Measurements from ENCODE around the gene LRPPRC. TPM values are rescaled to one million over a fixed set of nuclear protein-coding genes. Genes with fewer than 3 reads are reported as not detected.

Gene LRPPRC
- total and polyA plus RNA-seq, 2 experiments from 2014 or later: 163 to 200 TPM

GRCh38 chr2:43897492-43897891, 98.3 kb downstream of the LRPPRC start:
- ATAC-seq (no peak), DNase-seq (ENCODE audit: low spot score) (no peak)
- H3K4me3 ChIP-seq: no peak overlapping the region
- H3K27me3 ChIP-seq (ENCODE audit: insufficient read depth): no peaks in the 10 kb centered on the region
- H3F3A ChIP-seq (replicated peaks; ENCODE audit: low read depth): peaks cover 5% of the 10 kb centered on the region; the same call in 1 of the 2 replicates
- no peak overlapping the region for H3K27ac ChIP-seq (ENCODE audit: low read depth)
- no peak for TF ChIP-seq EZH2phosphoT487 (IDR thresholded peaks at IDR 0.05; ENCODE audit: unreplicated experiment)
- H3K36me3 ChIP-seq (ENCODE audit: insufficient read depth): peaks cover 52% of the 10 kb centered on the region
- no peaks in the 10 kb centered on the region for H3K9me3 Mint-ChIP-seq
- no peak overlapping the region for H2AFZ ChIP-seq
- no peaks in the 10 kb centered on the region for H3K9me2 ChIP-seq (ENCODE audit: insufficient read depth)
- no peaks in the 10 kb centered on the region for H3K79me2 ChIP-seq (replicated peaks; ENCODE audit: insufficient read depth)
- H3K4me1 ChIP-seq (ENCODE audit: insufficient read depth): no peaks in the 10 kb centered on the region
- peaks cover 3% of the 10 kb centered on the region; the same call in 1 of the 3 replicates for H3K4me1 Mint-ChIP-seq
- H3K4me3 Mint-ChIP-seq: no peak overlapping the region
- H3K27ac Mint-ChIP-seq: no peak overlapping the region; the same call in 1 of the 2 replicates
- H3K27me3 Mint-ChIP-seq (ENCODE audit: insufficient read depth, low read depth, poor library complexity): peaks cover 5% of the 10 kb centered on the region
- H3K4me2 ChIP-seq: no peak overlapping the region
- H4K20me1 ChIP-seq (replicated peaks; ENCODE audit: insufficient read depth): peaks cover 10% of the 10 kb centered on the region; the same call in 1 of the 2 replicates
- peaks cover 80% of the 10 kb centered on the region for H3K36me3 Mint-ChIP-seq (ENCODE audit: low read depth)

DNA sequence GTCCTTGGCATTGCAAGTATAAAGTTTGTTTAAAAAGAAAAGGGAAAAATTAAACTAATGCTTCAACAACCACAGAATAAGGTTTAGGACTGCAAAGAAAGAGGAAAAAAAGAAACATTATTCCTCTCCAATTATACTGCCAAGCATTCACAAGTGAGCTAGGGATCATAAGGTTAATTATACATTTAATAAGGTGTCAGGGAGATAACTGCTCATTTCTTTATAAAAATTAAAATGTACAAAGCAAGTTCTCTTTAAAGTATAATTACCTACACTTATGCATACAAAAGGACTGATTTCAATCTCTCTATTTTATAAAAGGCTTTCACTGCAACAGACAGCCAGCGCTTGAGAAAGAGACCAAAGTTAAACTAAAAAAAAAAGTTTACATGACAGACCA, 98.9 kb downstream of the LRPPRC start:
- Histone ChIP-seq H3K27me3 (ENCODE audit: insufficient read depth) (no peaks in the 10 kb centered on the region), H2AFZ (no peak overlapping the region), H3K27ac (ENCODE audit: low read depth) (no peak overlapping the region), H4K20me1 (replicated peaks; ENCODE audit: insufficient read depth) (peaks cover 10% of the 10 kb centered on the region; the same call in 1 of the 2 replicates), H3K4me2 (no peak overlapping the region), H3F3A (replicated peaks; ENCODE audit: low read depth) (peaks cover 5% of the 10 kb centered on the region; the same call in 1 of the 2 replicates), H3K9me2 (ENCODE audit: insufficient read depth) (no peaks in the 10 kb centered on the region), H3K79me2 (replicated peaks; ENCODE audit: insufficient read depth) (no peaks in the 10 kb centered on the region), H3K4me3 (no peak overlapping the region), H3K36me3 (ENCODE audit: insufficient read depth) (peaks cover 56% of the 10 kb centered on the region), H3K4me1 (ENCODE audit: insufficient read depth) (no peaks in the 10 kb centered on the region)
- Mint-ChIP-seq H3K27ac (no peak overlapping the region), H3K36me3 (ENCODE audit: low read depth) (peaks cover 85% of the 10 kb centered on the region), H3K9me3 (no peaks in the 10 kb centered on the region), H3K4me3 (no peak overlapping the region), H3K4me1 (peaks cover 3% of the 10 kb centered on the region; the same call in 1 of the 3 replicates), H3K27me3 (ENCODE audit: insufficient read depth, low read depth, poor library complexity) (peaks cover 5% of the 10 kb centered on the region)
- TF ChIP-seq EZH2 (IDR thresholded peaks at IDR 0.05; ENCODE audit: low read depth, unreplicated experiment) (no peak), NANOG (IDR thresholded peaks at IDR 0.05; ENCODE audit: borderline replicate concordance) (no peak), ZNF331 (CRISPR knock-in tag; IDR thresholded peaks at IDR 0.05; ENCODE audit: low read depth) (no peak)
- ATAC-seq (no peak), DNase-seq (ENCODE audit: low spot score) (no peak)

- Mint-ChIP-seq H3K4me3 (no peak overlapping the region), H3K27me3 (ENCODE audit: insufficient read depth, low read depth, poor library complexity) (peaks cover 10% of the 10 kb centered on the region), H3K4me1 (peaks cover 3% of the 10 kb centered on the region; the same call in 1 of the 3 replicates), H3K27ac (no peak overlapping the region), H3K36me3 (ENCODE audit: low read depth) (peaks cover 89% of the 10 kb centered on the region), H3K9me3 (no peaks in the 10 kb centered on the region)
- no peaks in the 10 kb centered on the region for H3K4me1 ChIP-seq (ENCODE audit: insufficient read depth)
- no peak overlapping the region for H3K4me3 ChIP-seq
- no peaks in the 10 kb centered on the region for H3K79me2 ChIP-seq (replicated peaks; ENCODE audit: insufficient read depth)
- H3K27ac ChIP-seq (ENCODE audit: low read depth): no peak overlapping the region
- no peak overlapping the region for H2AFZ ChIP-seq
- peaks cover 5% of the 10 kb centered on the region; the same call in 1 of the 2 replicates for H3F3A ChIP-seq (replicated peaks; ENCODE audit: low read depth)
- no peak overlapping the region for H3K4me2 ChIP-seq
- no peaks in the 10 kb centered on the region for H3K27me3 ChIP-seq (ENCODE audit: insufficient read depth)
- peaks cover 67% of the 10 kb centered on the region for H3K36me3 ChIP-seq (ENCODE audit: insufficient read depth)
- H4K20me1 ChIP-seq (replicated peaks; ENCODE audit: insufficient read depth): peaks cover 6% of the 10 kb centered on the region; the same call in 1 of the 2 replicates
- ATAC-seq (no peak), DNase-seq (ENCODE audit: low spot score) (no peak)
- no peaks in the 10 kb centered on the region for H3K9me2 ChIP-seq (ENCODE audit: insufficient read depth)
- TF ChIP-seq STAT1 (IDR thresholded peaks at IDR 0.05; ENCODE audit: unreplicated experiment) (no peak), ETS1 (IDR thresholded peaks at IDR 0.05) (no peak), REST (IDR thresholded peaks at IDR 0.05; ENCODE audit: unreplicated experiment) (no peak), CTCF (conservative IDR thresholded peaks at IDR 0.05; ENCODE audit: low read depth in 2 of 2) (no peak), EZH2 (IDR thresholded peaks at IDR 0.05; ENCODE audit: low read depth, unreplicated experiment) (no peak), POLR2AphosphoS5 (IDR thresholded peaks at IDR 0.05; ENCODE audit: low read depth) (no peak), JUNB (IDR thresholded peaks at IDR 0.05; ENCODE audit: unreplicated experiment) (no peak)
Measured at GRCh38 chr2:43894743-43895142, 101.0 kb downstream of the LRPPRC start.
